Panc1 (cell line): Measurements from ENCODE around the gene ACTR8. TPM values are rescaled to one million over a fixed set of nuclear protein-coding genes. Genes with fewer than 3 reads are reported as not detected.

Experiments
- ATAC-seq: fragments of 200-7000 bp; cut with Tn5 transposase; 2 replicates; pipeline ENCODE4 v1.9.1; 2020; ENCODE audit warnings: mild to moderate bottlenecking, moderate library complexity
- BruUV-seq: library from RNA; stranded (reverse); fragments of 400-500 nt; replicated peaks from 2 replicates; lab custom pipeline; 2021; lab: Mats Ljungman, UMichigan
- CTCF ChIA-PET: fragments of 300-600 bp; sonication (Branson Sonifier 250); formaldehyde crosslinking; loops from one replicate; lab custom pipeline; 2022; ENCODE audit warnings: antibody characterized with exemption; lab: Charles Lee
- POLR2A ChIA-PET: fragments of 300-600 bp; sonication (Branson Sonifier 250); formaldehyde crosslinking; loops from one replicate; lab custom pipeline; 2022; ENCODE audit warnings: antibody characterized with exemption; lab: Charles Lee
- DNase-seq: peaks from one replicate; pipeline ENCODE4 v3.0.0-alpha.2; 2010; ENCODE audit warnings: low read depth, low spot score
- H3K27ac ChIP-seq: 2 replicates; pipeline ENCODE4 v1.5.1; 2011; ENCODE audit warnings: mild to moderate bottlenecking, low read length, inconsistent platforms
- H3K27me3 ChIP-seq: fragments of 200-500 bp; sonication (Bioruptor generic); 2 replicates; pipeline ENCODE4 v1.6.0; 2014; ENCODE audit warnings: low read length, inconsistent platforms; ENCODE audit not compliant: control insufficient read depth, insufficient read depth
- H3K36me3 ChIP-seq: fragments of 200-500 bp; sonication (Bioruptor generic); 2 replicates; pipeline ENCODE4 v1.5.1; 2014; ENCODE audit warnings: inconsistent platforms, mild to moderate bottlenecking, low read length, moderate library complexity; ENCODE audit not compliant: control insufficient read depth, insufficient read depth
- H3K4me1 ChIP-seq: 2 replicates; pipeline ENCODE4 v1.5.1; 2011; ENCODE audit warnings: inconsistent platforms, mild to moderate bottlenecking, low read length, moderate library complexity; ENCODE audit not compliant: control insufficient read depth, insufficient read depth
- H3K4me3 ChIP-seq, 2 experiments: 2 replicates each; pipeline ENCODE4 v1.5.1; 2011 to 2012; ENCODE audit warnings: low read depth in 2 of 2, low read length in 2 of 2, mild to moderate bottlenecking in 2 of 2, inconsistent platforms in 1 of 2, moderate library complexity in 1 of 2
- H3K9me3 ChIP-seq: fragments of 200-500 bp; sonication (Bioruptor generic); 2 replicates; pipeline ENCODE4 v1.5.1; 2014; ENCODE audit warnings: low read depth, mild to moderate bottlenecking, inconsistent platforms, low read length, moderate library complexity; ENCODE audit not compliant: control insufficient read depth, insufficient read depth
- POLR2AphosphoS5 ChIP-seq: IDR thresholded peaks from 2 replicates; pipeline ENCODE4 v1.6.1; 2012; ENCODE audit warnings: mild to moderate bottlenecking, low read depth, low read length, moderate library complexity
- SIN3A ChIP-seq: IDR thresholded peaks from 2 replicates; pipeline ENCODE4 v1.6.1; 2012; ENCODE audit warnings: low read depth, mild to moderate bottlenecking, low read length, moderate library complexity, borderline replicate concordance; ENCODE audit not compliant: insufficient read depth
- TCF7L2 ChIP-seq: IDR thresholded peaks from 2 replicates; pipeline ENCODE4 v1.6.1; 2011; ENCODE audit warnings: mild to moderate bottlenecking, low read depth, low read length, inconsistent platforms
- in situ Hi-C: cut with HindIII; loops from 2 replicates; pipeline ENCODE4 v1.10.0; 2016; ENCODE audit warnings: low sequenced_read_pairs, low pct_unique_long_range_greater_than_20kb
- intact Hi-C: fragments of 100-400 bp; cut with micrococcal nuclease; formaldehyde crosslinking; loops from one replicate; pipeline ENCODE4 v1.10.0; 2022; ENCODE audit not compliant: unreplicated experiment
- total RNA-seq: library from RNA; stranded (reverse); gene quantifications from one replicate; pipeline ENCODE4 v1.2.1, GENCODE V29; 2021; ENCODE audit not compliant: unreplicated experiment
- TF ChIP-seq, protein P1 (sequence below), 2 experiments: IDR thresholded peaks; 2 replicates each; pipeline ENCODE4 v1.6.1; 2011 to 2012; ENCODE audit warnings: low read depth in 2 of 2, control low read depth in 1 of 2, low read length in 1 of 2, mild to moderate bottlenecking in 1 of 2, moderate library complexity in 1 of 2; ENCODE audit not compliant: insufficient read depth in 1 of 2
- TF ChIP-seq, protein P2 (sequence below): fragments of 450-650 bp; IDR thresholded peaks from 2 replicates; pipeline ENCODE4 v1.5.1; 2017; ENCODE audit warnings: mild to moderate bottlenecking

ACTR8 gene
- total RNA-seq, 1 experiment from 2014 or later: 26.2 TPM

DNA sequence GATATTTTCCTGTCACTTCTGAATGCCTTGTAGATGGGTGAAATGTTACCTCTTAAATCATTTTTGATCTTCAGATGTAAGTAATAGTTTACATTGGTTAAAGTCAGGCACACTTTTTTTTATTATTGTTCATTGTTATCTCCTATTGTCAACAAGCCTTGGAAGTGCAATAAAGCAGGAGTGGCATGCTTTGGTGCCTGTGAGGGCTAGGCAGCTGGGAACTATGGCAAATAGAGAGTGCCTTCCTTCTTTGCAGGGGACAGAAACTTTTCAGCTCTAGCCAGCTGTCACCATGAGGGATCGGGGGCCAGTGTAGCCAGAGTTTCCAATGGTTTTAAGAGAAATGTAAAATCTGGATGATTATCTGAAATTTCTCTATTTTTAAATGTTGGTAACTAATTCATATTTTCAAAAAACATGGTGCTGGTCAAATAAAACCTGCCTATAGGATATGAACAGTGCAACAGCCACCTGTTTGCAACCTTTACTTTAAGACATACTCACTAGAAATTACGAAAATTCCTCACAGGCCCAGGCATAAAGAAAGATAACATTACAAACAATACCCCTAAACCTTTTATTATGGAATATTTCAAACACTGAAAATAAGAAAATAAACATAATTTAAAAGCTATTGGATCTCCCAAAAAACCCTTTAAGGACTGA is 18.8 kb upstream of the ACTR8 start:
- BruUV-seq: no TSS peak
- TF ChIP-seq SIN3A: no peak
- no peak for TF ChIP-seq TCF7L2
- TF ChIP-seq, protein P1, sequence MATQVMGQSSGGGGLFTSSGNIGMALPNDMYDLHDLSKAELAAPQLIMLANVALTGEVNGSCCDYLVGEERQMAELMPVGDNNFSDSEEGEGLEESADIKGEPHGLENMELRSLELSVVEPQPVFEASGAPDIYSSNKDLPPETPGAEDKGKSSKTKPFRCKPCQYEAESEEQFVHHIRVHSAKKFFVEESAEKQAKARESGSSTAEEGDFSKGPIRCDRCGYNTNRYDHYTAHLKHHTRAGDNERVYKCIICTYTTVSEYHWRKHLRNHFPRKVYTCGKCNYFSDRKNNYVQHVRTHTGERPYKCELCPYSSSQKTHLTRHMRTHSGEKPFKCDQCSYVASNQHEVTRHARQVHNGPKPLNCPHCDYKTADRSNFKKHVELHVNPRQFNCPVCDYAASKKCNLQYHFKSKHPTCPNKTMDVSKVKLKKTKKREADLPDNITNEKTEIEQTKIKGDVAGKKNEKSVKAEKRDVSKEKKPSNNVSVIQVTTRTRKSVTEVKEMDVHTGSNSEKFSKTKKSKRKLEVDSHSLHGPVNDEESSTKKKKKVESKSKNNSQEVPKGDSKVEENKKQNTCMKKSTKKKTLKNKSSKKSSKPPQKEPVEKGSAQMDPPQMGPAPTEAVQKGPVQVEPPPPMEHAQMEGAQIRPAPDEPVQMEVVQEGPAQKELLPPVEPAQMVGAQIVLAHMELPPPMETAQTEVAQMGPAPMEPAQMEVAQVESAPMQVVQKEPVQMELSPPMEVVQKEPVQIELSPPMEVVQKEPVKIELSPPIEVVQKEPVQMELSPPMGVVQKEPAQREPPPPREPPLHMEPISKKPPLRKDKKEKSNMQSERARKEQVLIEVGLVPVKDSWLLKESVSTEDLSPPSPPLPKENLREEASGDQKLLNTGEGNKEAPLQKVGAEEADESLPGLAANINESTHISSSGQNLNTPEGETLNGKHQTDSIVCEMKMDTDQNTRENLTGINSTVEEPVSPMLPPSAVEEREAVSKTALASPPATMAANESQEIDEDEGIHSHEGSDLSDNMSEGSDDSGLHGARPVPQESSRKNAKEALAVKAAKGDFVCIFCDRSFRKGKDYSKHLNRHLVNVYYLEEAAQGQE (IDR thresholded peaks at IDR 0.05; ENCODE audit: insufficient read depth in 1 of 2, low read depth in 2 of 2, low read length in 1 of 2): no peak
- TF ChIP-seq POLR2AphosphoS5: no peak
- TF ChIP-seq, protein P2, sequence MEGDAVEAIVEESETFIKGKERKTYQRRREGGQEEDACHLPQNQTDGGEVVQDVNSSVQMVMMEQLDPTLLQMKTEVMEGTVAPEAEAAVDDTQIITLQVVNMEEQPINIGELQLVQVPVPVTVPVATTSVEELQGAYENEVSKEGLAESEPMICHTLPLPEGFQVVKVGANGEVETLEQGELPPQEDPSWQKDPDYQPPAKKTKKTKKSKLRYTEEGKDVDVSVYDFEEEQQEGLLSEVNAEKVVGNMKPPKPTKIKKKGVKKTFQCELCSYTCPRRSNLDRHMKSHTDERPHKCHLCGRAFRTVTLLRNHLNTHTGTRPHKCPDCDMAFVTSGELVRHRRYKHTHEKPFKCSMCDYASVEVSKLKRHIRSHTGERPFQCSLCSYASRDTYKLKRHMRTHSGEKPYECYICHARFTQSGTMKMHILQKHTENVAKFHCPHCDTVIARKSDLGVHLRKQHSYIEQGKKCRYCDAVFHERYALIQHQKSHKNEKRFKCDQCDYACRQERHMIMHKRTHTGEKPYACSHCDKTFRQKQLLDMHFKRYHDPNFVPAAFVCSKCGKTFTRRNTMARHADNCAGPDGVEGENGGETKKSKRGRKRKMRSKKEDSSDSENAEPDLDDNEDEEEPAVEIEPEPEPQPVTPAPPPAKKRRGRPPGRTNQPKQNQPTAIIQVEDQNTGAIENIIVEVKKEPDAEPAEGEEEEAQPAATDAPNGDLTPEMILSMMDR: no peak
- Histone ChIP-seq H3K27ac (no peak overlapping the region), H3K36me3 (no peaks in the 10 kb centered on the region; the same call in 1 of the 2 replicates), H3K9me3 (no peaks in the 10 kb centered on the region), H3K4me1 (no peaks in the 10 kb centered on the region), H3K27me3 (peaks cover 3% of the 10 kb centered on the region), H3K4me3 (no peak overlapping the region)
- in situ Hi-C loops (no loop called here), intact Hi-C loops (no loop called here)
- no peak for ATAC-seq
- POLR2A ChIA-PET: no interaction called here
- CTCF ChIA-PET: no interaction called here
- no peak for DNase-seq

DNA sequence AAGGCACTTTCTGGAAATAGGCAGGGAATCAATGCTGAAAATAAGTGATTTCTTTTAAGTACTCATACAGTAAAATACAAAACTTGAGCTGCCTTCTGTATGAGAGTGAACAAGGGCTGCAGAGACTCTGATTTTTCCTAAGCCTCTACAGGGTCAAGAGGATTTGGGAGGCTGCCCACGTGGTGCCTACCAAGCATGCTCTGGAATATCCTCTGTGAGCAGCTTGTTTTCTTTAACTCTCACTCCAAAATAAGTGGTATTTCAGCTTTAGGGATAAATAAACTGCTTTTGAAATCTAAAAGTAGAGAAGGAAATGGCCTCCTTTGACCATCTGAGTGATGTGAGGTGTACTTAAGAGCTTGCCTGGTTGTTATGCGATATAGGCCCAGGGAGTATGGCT is 17.8 kb upstream of the ACTR8 start:
- ATAC-seq (no peak), DNase-seq (no peak)
- TF ChIP-seq SIN3A (no peak), POLR2AphosphoS5 (no peak)
- TF ChIP-seq, protein P1 (IDR thresholded peaks at IDR 0.05; ENCODE audit: insufficient read depth in 1 of 2, low read depth in 2 of 2, low read length in 1 of 2): no peak
- Histone ChIP-seq H3K36me3 (no peaks in the 10 kb centered on the region; the same call in 1 of the 2 replicates), H3K27me3 (peaks cover 3% of the 10 kb centered on the region), H3K4me3 (no peak overlapping the region), H3K9me3 (no peaks in the 10 kb centered on the region), H3K4me1 (no peaks in the 10 kb centered on the region), H3K27ac (no peak overlapping the region)
- POLR2A ChIA-PET: no interaction called here
- in situ Hi-C loops: no loop called here
- intact Hi-C loops: no loop called here
- CTCF ChIA-PET: no interaction called here
- BruUV-seq: no TSS peak
